ENCODE measurements around the gene TMX2.

GRCh38 chr11:57728829-57729228, 16.4 kb downstream of the TMX2 start:
- TF ChIP-seq POLR2A (IDR thresholded peaks at IDR 0.05) (no peak), CTCF (IDR thresholded peaks at IDR 0.05) (no peak)
